ENCODE results near the gene PDE6A.

The PDE6A gene

GRCh38 chr5:149808264-149808982, 136.2 kb downstream of the PDE6A start:
- DNase-seq, result no peak
